ENCODE data around the gene SLC10A3. TPM values are rescaled to one million over a fixed set of nuclear protein-coding genes. Genes with fewer than 3 reads are reported as not detected.

Gene SLC10A3
- total and polyA plus RNA-seq, 3 donors from 2014 or later = 22.4 to 26.5 (median 25.0) TPM

DNA sequence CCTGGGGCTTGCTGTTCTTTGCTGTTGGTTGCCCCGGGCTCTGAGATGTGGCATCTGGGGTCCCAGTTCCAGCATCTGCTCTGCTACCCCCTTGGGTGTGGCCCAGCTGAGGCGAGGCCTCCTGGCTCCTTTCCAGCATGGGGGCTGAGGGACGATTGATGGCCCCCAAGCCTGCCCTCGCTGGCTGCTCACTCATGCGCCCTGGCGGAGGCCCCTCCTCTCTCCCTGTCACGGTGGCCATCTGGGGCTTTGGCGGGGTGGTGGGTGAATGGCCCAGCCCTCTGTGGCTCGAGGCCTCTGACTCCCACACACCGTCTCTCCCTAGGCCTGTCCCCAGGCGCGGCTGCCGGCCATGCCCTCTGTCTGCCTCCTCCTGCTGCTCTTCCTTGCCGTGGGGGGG is 30.6 kb downstream of the SLC10A3 start:
- Histone ChIP-seq H3K27ac (no peak overlapping the region), H3K9me3 (no peaks in the 10 kb centered on the region), H3K4me1 (no peaks in the 10 kb centered on the region), H3K36me3 (ENCODE audit: low read depth, missing control alignments) (no peaks in the 10 kb centered on the region), H3K27me3 (no peaks in the 10 kb centered on the region), H3K4me3 (no peak overlapping the region)
- WGBS, 2 donors = 31% methylated on average over 12 of the region's 14 CpGs; no CpG with 5 or more reads in 1 of the 2 donors
- intact Hi-C loops (cut with DNase I; ENCODE audit: low total_unique reads) = no loop called here
- DNase-seq = peak; percentile 21
- TF ChIP-seq POLR2A (IDR thresholded peaks at IDR 0.05) = no peak
- TF ChIP-seq, protein P1, sequence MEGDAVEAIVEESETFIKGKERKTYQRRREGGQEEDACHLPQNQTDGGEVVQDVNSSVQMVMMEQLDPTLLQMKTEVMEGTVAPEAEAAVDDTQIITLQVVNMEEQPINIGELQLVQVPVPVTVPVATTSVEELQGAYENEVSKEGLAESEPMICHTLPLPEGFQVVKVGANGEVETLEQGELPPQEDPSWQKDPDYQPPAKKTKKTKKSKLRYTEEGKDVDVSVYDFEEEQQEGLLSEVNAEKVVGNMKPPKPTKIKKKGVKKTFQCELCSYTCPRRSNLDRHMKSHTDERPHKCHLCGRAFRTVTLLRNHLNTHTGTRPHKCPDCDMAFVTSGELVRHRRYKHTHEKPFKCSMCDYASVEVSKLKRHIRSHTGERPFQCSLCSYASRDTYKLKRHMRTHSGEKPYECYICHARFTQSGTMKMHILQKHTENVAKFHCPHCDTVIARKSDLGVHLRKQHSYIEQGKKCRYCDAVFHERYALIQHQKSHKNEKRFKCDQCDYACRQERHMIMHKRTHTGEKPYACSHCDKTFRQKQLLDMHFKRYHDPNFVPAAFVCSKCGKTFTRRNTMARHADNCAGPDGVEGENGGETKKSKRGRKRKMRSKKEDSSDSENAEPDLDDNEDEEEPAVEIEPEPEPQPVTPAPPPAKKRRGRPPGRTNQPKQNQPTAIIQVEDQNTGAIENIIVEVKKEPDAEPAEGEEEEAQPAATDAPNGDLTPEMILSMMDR (IDR thresholded peaks at IDR 0.05) = no peak

DNA sequence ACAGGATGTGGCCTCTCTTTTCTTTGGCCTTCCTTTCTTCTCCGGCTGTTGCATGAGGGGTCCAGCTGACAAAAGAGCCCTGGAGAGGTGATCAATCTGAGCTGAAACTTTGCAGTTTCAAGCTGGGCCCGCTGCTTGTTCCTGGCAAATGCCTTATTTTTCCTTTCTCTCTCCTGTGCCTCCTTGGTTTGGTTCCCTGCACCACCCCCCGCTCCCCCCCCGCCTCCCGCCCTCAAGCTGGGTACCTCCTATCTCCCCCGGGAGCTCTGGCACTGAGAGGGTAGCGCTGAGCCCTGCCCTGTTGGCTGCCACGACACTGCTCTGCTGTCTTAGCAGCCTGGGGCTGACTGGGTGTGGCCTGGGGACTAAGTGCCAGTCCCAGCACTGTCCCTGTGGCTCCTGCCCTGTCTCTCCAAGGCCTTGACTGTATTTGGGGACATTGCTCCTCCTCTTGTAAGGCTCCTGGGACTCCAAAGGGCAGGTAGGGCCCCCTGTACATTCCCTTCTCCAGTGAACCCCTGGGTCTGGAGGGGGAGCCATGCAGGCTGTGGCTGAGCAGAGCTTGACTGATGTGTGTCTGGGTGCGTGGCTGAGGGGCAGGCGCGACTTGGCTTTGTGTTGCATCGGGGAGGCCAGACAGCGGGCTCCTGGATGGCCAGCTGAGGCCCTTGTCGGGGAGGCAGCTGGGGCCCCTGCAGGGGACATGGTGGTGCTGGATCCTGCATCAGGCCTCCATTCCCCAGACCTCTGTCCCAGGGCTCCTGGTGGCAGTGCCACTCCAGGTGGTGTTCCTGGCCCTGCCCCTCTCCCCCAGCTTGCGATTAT is 31.3 kb downstream of the SLC10A3 start:
- whole genome bisulfite sequencing, 2 donors = 15 to 30% methylated on average over 2 to 13 of the region's 15 CpGs
- Histone ChIP-seq H3K36me3 (ENCODE audit: low read depth, missing control alignments) (no peaks in the 10 kb centered on the region), H3K9me3 (no peaks in the 10 kb centered on the region), H3K27me3 (no peaks in the 10 kb centered on the region), H3K4me3 (peak overlapping the region; percentile 55 to 66), H3K27ac (no peak overlapping the region), H3K4me1 (no peaks in the 10 kb centered on the region)
- intact Hi-C loops (cut with DNase I; ENCODE audit: low total_unique reads) = no loop called here
- peak; percentile 38 for DNase-seq
- TF ChIP-seq, protein P1 (IDR thresholded peaks at IDR 0.05) = no peak
- TF ChIP-seq POLR2A (IDR thresholded peaks at IDR 0.05) = no peak

DNA sequence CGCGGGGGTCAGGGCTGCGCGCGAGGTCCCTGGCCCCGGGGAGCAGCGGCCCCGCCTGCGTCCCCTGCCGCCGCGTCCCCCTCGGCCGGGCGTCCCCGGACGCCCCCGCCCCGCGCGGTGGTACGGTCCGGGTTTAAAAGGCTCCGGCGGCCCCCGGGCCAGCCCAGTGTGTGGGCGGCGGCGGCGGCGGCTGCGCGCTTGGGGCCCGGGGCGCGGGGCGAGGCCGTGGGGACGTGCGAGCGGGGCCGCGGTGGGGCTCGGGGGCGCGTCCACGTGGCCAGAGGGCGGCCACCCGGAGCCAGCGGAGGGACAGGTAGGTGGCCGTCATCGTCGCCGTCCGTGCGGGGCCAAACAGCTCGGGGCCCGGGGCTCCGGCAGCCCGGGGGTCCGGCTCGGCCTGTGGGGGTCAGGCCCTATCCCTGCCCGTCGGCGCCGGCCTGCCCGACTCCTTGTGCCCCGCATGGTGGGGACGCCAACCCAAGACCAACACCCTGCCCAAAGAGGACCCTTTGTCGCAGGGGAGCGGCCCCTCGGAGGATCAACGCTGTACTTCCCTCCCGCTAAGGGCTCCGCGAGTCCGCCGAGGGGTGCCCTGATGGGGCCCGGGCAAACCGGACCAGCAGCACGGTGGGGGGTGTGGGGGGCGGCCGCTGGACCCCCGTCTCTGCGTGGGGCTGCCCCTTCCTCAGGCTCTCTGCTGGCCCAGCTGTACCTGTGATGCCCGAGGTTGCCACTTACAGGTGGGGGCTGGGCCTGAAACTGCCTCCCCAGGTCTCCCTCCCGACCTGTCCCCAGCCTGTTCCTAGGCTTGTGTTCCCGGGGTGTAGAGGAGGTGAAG is 32.1 kb downstream of the SLC10A3 start, which contains the start of gene PLXNA3:
Gene PLXNA3, plus strand, starts transcription at position 166 of the 838 bp plus-strand sequence. CDS start 1,903 bp downstream, outside the sequence.
- no peaks in the 10 kb centered on the region for H3K36me3 ChIP-seq (ENCODE audit: low read depth, missing control alignments)
- 1% methylated on average over 20 of the region's 88 CpGs; no CpG with 5 or more reads in 1 of the 2 donors for WGBS, 2 donors
- peak within 1 kb of the TSS in 1 of 2 donors; percentile 56 for H3K27ac ChIP-seq
- H3K4me1 ChIP-seq = no peaks in the 10 kb centered on the region
- peak within 1 kb of the TSS; percentile 55 to 66 for H3K4me3 ChIP-seq
- intact Hi-C loops (cut with DNase I; ENCODE audit: low total_unique reads) = no loop called here
- no peaks in the 10 kb centered on the region for H3K27me3 ChIP-seq
- peak; percentile 29 for DNase-seq
- H3K9me3 ChIP-seq = no peaks in the 10 kb centered on the region
- TF ChIP-seq, protein P1 (IDR thresholded peaks at IDR 0.05) = no peak
- TF ChIP-seq POLR2A (IDR thresholded peaks at IDR 0.05) = no peak

DNA sequence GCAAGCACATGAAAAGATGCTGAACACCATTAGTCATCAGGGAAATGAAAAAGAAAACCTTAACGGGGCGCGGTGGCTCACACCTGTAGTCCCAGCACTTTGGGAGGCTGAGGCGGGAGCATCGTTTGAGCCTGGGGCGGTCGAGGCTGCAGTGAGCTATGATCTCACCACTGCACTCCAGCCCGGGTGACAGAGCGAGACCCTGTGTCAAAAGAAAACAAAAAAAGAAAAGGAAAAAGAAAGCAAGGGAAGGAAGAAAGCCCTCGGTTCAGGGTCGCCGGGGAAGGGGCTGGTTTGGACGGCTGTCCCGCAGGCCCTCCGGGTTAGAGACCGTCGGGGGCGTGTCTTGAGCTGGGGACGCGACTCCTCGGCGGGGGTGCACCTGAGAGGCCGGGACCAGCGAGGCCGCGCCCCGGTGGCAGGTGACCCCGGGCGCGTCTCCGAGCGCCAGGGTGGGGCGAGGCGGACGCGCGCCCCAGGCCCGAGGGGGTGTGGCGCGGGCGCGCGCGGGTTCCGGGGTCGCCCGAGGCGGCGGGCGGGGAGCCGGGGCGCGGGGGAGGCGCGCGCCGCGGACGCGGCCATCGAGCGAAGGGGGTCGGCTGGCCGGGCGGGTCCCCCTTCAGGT is 32.8 kb downstream of the SLC10A3 start:
- Histone ChIP-seq H3K9me3 (no peaks in the 10 kb centered on the region), H3K27me3 (no peaks in the 10 kb centered on the region), H3K27ac (peak overlapping the region in 1 of 2 donors; percentile 56), H3K4me3 (peak overlapping the region; percentile 44 to 55), H3K36me3 (ENCODE audit: low read depth, missing control alignments) (no peaks in the 10 kb centered on the region), H3K4me1 (no peaks in the 10 kb centered on the region)
- 8 to 9% methylated on average over 12 to 33 of the region's 65 CpGs for WGBS, 2 donors
- DNase-seq = peak; percentile 30
- intact Hi-C loops (cut with DNase I; ENCODE audit: low total_unique reads) = no loop called here
- TF ChIP-seq, protein P1 (IDR thresholded peaks at IDR 0.05) = no peak
- TF ChIP-seq POLR2A (IDR thresholded peaks at IDR 0.05) = no peak

Data from testis (tissue), 3 donors.